Measurements from ENCODE around the gene SLC6A3.
"Not testable (repeated sequence)": the region's sequence is repeated elsewhere in the genome, so short reads cannot be mapped to it uniquely, and the experiment has no call there.

The SLC6A3 gene

DNA sequence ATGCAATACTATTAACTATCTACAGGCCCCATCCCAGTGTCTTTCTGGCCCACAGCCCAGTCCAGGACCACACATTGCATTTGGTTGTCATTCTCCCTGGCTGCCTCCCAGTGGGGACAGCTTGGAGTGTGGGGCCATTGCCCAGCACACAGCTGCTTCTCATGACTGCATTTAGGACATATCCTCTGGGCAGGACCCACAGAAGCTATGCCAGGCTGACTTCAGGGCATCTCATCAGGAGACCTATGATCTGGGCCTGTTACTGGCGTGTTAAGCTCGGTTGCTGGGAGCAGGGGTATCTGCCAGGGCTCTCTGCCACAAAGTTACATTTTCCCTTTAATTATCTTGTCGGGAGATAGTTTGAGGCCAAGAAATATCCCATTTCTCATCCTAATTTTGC lies 68.3 kb downstream of the SLC6A3 start:
- H3K4me2 ChIP-seq: no peak overlapping the region
- TF ChIP-seq, protein P1, sequence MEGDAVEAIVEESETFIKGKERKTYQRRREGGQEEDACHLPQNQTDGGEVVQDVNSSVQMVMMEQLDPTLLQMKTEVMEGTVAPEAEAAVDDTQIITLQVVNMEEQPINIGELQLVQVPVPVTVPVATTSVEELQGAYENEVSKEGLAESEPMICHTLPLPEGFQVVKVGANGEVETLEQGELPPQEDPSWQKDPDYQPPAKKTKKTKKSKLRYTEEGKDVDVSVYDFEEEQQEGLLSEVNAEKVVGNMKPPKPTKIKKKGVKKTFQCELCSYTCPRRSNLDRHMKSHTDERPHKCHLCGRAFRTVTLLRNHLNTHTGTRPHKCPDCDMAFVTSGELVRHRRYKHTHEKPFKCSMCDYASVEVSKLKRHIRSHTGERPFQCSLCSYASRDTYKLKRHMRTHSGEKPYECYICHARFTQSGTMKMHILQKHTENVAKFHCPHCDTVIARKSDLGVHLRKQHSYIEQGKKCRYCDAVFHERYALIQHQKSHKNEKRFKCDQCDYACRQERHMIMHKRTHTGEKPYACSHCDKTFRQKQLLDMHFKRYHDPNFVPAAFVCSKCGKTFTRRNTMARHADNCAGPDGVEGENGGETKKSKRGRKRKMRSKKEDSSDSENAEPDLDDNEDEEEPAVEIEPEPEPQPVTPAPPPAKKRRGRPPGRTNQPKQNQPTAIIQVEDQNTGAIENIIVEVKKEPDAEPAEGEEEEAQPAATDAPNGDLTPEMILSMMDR (conservative IDR thresholded peaks at IDR 0.05; ENCODE audit: low read depth, low read length): no peak

DNA sequence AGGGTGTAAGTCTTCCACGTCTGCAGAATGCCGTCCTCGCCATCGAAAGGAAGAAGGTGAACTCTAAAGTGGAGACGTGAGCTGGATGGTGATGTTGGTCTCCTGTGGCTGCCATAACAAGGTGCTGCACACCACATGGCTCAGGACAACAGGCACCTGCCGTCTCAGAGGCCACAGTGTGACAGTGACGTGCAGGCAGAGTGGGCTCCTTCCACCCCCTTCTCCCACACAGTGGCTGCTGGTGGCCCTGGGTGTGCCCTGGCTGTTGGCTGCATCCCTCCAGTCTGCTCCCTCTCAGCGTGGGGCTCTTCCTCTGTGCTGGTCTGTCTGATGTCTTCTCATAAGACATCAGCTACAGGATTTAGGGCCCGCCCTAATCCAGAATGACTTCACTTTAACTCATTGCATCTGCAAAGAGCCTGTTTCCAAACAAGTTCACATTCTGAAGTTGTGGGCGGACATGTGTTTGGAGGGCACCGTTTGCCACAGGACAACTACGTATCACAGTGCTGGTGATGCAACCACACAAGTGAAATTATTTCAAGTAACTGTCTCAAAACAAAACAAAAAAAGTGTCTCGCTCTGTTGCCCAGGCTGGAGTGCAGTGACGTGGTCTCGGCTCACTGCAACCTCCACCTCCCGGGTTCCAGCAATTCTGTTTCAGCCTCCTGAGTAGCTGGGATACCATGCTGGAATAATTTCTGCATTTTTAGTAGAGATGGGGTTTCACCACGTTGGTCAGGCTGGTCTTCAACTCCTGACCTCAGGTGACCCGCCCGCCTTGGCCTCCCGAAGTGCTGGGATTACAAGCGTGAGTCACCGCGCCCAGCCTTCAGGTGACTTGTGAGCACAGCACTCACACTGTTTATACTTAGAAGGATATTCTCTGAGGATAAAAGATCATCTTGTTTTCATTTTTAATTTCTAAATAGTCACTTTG lies 69.1 kb downstream of the SLC6A3 start:
- Histone ChIP-seq H3K4me1 (ENCODE audit: low read depth, poor library complexity, severe bottlenecking) (no peaks in the 10 kb centered on the region), H3K9ac (no peak overlapping the region), H2AFZ (ENCODE audit: low read depth) (no peak overlapping the region), H3K27ac (no peak overlapping the region), H3K4me3 (IDR thresholded peaks at IDR 0.05; ENCODE audit: insufficient read depth, low read depth, low read length) (no peak overlapping the region), H4K20me1 (ENCODE audit: insufficient read depth) (no peaks in the 10 kb centered on the region), H3K27me3 (ENCODE audit: insufficient read depth, low read depth) (no peaks in the 10 kb centered on the region), H3K36me3 (ENCODE audit: insufficient read depth) (no peaks in the 10 kb centered on the region), H3K79me2 (ENCODE audit: insufficient read depth, low read depth) (no peaks in the 10 kb centered on the region), H3K4me2 (no peak overlapping the region)
- TF ChIP-seq, protein P1 (conservative IDR thresholded peaks at IDR 0.05; ENCODE audit: low read depth, low read length): no peak

More for the DNA sequence above, 68.3 kb downstream of the SLC6A3 start:
- Histone ChIP-seq H3K79me2 (ENCODE audit: insufficient read depth, low read depth) (no peaks in the 10 kb centered on the region), H4K20me1 (ENCODE audit: insufficient read depth) (no peaks in the 10 kb centered on the region), H3K27ac (no peak overlapping the region), H2AFZ (ENCODE audit: low read depth) (no peak overlapping the region), H3K4me1 (ENCODE audit: low read depth, poor library complexity, severe bottlenecking) (no peaks in the 10 kb centered on the region), H3K36me3 (ENCODE audit: insufficient read depth) (no peaks in the 10 kb centered on the region), H3K9ac (no peak overlapping the region), H3K4me3 (IDR thresholded peaks at IDR 0.05; ENCODE audit: insufficient read depth, low read depth, low read length) (no peak overlapping the region), H3K27me3 (ENCODE audit: insufficient read depth, low read depth) (no peaks in the 10 kb centered on the region)

DNA sequence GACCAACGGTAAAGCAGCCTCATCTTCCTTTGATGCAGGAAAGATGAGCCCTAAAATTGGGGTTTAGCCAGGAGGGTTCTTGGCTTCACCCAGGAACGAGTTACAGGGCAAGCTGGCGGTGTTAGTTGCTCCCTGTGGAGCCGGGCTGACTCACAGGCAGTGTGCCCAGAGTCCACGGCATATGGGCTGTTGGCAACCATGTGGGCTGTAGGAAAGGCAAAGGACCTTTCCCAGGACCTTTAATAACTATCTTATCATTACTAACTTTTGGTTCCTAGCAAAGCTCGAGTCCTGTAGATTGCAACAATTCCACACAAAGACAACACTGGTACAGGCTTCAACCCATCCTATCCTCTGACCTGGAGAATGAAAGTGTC lies 70.6 kb downstream of the SLC6A3 start:
- H3K9ac ChIP-seq: no peak overlapping the region
- H3K27me3 ChIP-seq (ENCODE audit: insufficient read depth, low read depth): no peaks in the 10 kb centered on the region
- H3K4me1 ChIP-seq (ENCODE audit: low read depth, poor library complexity, severe bottlenecking): no peaks in the 10 kb centered on the region

DNA sequence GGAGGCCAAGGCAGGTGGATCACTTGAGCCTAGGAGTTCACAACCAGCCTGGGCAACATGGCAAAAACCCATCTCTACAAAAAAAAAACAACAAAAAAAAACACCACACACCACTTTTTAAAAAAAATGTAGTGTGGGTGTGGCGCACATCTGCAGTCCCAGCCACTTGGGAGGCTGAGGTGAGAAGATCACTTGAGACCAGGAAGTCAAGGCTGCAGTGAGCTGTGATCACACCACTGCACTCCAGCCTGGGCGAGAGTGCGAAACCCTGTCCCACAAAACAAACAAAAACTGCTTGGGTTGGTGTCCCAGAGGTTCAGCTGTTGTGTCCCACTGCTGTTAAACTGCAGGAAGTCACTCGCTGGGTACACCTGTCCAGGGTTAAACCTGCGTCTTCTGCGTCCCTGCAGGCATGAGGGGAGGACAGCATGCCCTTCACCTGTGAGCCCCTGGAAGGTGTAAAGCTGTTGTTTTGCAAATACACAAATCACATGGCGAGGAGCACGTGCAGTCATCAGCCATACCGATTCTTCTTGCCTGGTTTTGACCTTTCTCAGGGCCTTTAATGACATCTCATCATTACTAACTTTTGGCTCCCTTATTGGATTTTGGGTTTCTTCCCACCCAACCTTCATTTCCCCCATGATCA lies 71.1 kb downstream of the SLC6A3 start:
- TF ChIP-seq, protein P1 (conservative IDR thresholded peaks at IDR 0.05; ENCODE audit: low read depth, low read length): no peak
- no peaks in the 10 kb centered on the region for H4K20me1 ChIP-seq (ENCODE audit: insufficient read depth)
- no peak overlapping the region for H3K4me3 ChIP-seq (IDR thresholded peaks at IDR 0.05; ENCODE audit: insufficient read depth, low read depth, low read length)
- H3K9ac ChIP-seq: no peak overlapping the region
- H3K27me3 ChIP-seq (ENCODE audit: insufficient read depth, low read depth): no peaks in the 10 kb centered on the region
- H3K79me2 ChIP-seq (ENCODE audit: insufficient read depth, low read depth): no peaks in the 10 kb centered on the region
- no peak overlapping the region for H3K27ac ChIP-seq
- no peak overlapping the region for H2AFZ ChIP-seq (ENCODE audit: low read depth)
- H3K4me2 ChIP-seq: no peak overlapping the region
- H3K36me3 ChIP-seq (ENCODE audit: insufficient read depth): no peaks in the 10 kb centered on the region
- H3K4me1 ChIP-seq (ENCODE audit: low read depth, poor library complexity, severe bottlenecking): no peaks in the 10 kb centered on the region

More for the DNA sequence above, 70.6 kb downstream of the SLC6A3 start:
- Histone ChIP-seq H2AFZ (ENCODE audit: low read depth) (no peak overlapping the region), H3K36me3 (ENCODE audit: insufficient read depth) (no peaks in the 10 kb centered on the region), H4K20me1 (ENCODE audit: insufficient read depth) (no peaks in the 10 kb centered on the region), H3K4me2 (no peak overlapping the region), H3K79me2 (ENCODE audit: insufficient read depth, low read depth) (no peaks in the 10 kb centered on the region), H3K4me3 (IDR thresholded peaks at IDR 0.05; ENCODE audit: insufficient read depth, low read depth, low read length) (no peak overlapping the region), H3K27ac (no peak overlapping the region)
- TF ChIP-seq, protein P1 (conservative IDR thresholded peaks at IDR 0.05; ENCODE audit: low read depth, low read length): no peak

DNA sequence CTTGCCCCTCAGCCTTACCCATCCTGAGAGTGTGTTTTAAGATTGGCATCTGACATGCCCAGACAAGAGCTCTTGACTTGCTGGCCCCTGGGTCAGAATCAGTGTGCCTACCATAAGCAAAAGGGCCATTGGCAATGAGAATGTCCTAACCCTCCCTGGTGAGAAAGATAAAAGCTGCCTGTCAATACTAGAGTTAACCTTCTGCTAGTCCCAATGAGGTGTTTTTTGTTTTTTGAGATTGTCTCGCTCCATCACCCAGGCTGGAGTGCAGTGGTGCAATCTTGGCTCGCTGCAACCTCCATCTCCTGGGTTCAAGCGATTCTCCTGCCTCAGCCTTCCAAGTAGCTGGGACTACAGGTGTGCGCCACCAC lies 73.3 kb downstream of the SLC6A3 start:
- H3K27me3 ChIP-seq (ENCODE audit: insufficient read depth, low read depth); H3K36me3 ChIP-seq (ENCODE audit: insufficient read depth): not testable (repeated sequence)

More for the DNA sequence above, 73.3 kb downstream of the SLC6A3 start:
- not testable (repeated sequence) for H3K79me2 ChIP-seq (ENCODE audit: insufficient read depth, low read depth); H4K20me1 ChIP-seq (ENCODE audit: insufficient read depth); H3K9ac ChIP-seq; H3K4me2 ChIP-seq; H3K4me1 ChIP-seq (ENCODE audit: low read depth, poor library complexity, severe bottlenecking); H2AFZ ChIP-seq (ENCODE audit: low read depth); H3K4me3 ChIP-seq (IDR thresholded peaks at IDR 0.05; ENCODE audit: insufficient read depth, low read depth, low read length); H3K27ac ChIP-seq
